ENCODE measurements around the gene ZNF816.
A peak's percentile ranks its signal among the peaks of the same experiment; 100 is the strongest.

Gene ZNF816

GRCh38 chr19:52961981-52962380 is 700 bp downstream of the ZNF816 start:
- H3K27ac ChIP-seq (ENCODE audit: low read depth, low read length), result peak overlapping the region; percentile 49
- H3K9ac ChIP-seq (ENCODE audit: low read length), result peak overlapping the region; percentile 79
- peak overlapping the region; percentile 6 for H2AFZ ChIP-seq (ENCODE audit: insufficient read depth, low read length, poor library complexity)
- no CpG with 5 or more reads among the region's 5 CpGs for WGBS (ENCODE audit: extremely low coverage, insufficient coverage, insufficient read length)
- peak overlapping the region; percentile 16 for H3K18ac ChIP-seq (ENCODE audit: low read length)
- peak overlapping the region; percentile 14 for H2BK5ac ChIP-seq (ENCODE audit: low read depth, low read length, poor library complexity)
- peak overlapping the region; percentile 15 for H2AK5ac ChIP-seq (ENCODE audit: low read length)
- H3K27me3 ChIP-seq (ENCODE audit: insufficient read depth, low read length), result no peaks in the 10 kb centered on the region
- H3K4me3 ChIP-seq (ENCODE audit: low read depth, low read length), result peak overlapping the region; percentile 86
- H3K36me3 ChIP-seq (ENCODE audit: control insufficient read depth in 1 of 2, insufficient read depth in 2 of 2, low read length in 2 of 2), result peaks cover 23 to 32% of the 10 kb centered on the region in 2 experiments
- H3K79me1 ChIP-seq (ENCODE audit: low read length), result peaks cover 9% of the 10 kb centered on the region
- H3K4me1 ChIP-seq (ENCODE audit: control insufficient read depth in 1 of 2, insufficient read depth in 2 of 2, low read length in 2 of 2), result peaks cover 3 to 5% of the 10 kb centered on the region in 2 experiments
- H2BK12ac ChIP-seq (ENCODE audit: low read length), result no peak overlapping the region
- H3K79me2 ChIP-seq (ENCODE audit: control insufficient read depth, insufficient read depth, low read length, poor library complexity), result peaks cover 10% of the 10 kb centered on the region
- no peak overlapping the region for H2BK120ac ChIP-seq (ENCODE audit: insufficient read depth, low read length, poor library complexity)
- peak overlapping the region; percentile 5 for H4K12ac ChIP-seq (ENCODE audit: low read depth, low read length)
- peak in 1 of 2 donors; percentile 18 for DNase-seq
- peak overlapping the region; percentile 40 for H4K8ac ChIP-seq (ENCODE audit: low read depth, low read length)
- H3K23ac ChIP-seq (ENCODE audit: low read length), result no peak overlapping the region
- H4K91ac ChIP-seq (ENCODE audit: low read depth, low read length), result peak overlapping the region; percentile 86
- peaks cover 7% of the 10 kb centered on the region for H3K9me3 ChIP-seq (ENCODE audit: insufficient read depth, low read depth, low read length)
- peak overlapping the region; percentile 78 for H3K4ac ChIP-seq (ENCODE audit: low read depth, low read length)
- H3K14ac ChIP-seq (ENCODE audit: low read length), result peak overlapping the region; percentile 52
- peak overlapping the region; percentile 85 for H3K4me2 ChIP-seq (ENCODE audit: low read length)

GRCh38 chr19:52959613-52960295 is 2.9 kb downstream of the ZNF816 start:
- Histone ChIP-seq H3K79me2 (ENCODE audit: control insufficient read depth, insufficient read depth, low read length, poor library complexity) (peaks cover 10% of the 10 kb centered on the region), H3K4me2 (ENCODE audit: low read length) (no peak overlapping the region), H3K14ac (ENCODE audit: low read length) (no peak overlapping the region)

GRCh38 chr19:52957591-52957990 is 5.1 kb downstream of the ZNF816 start:
- no peak for DNase-seq
- Histone ChIP-seq H3K18ac (ENCODE audit: low read length) (no peak overlapping the region), H2BK12ac (ENCODE audit: low read length) (no peak overlapping the region), H3K27ac (ENCODE audit: low read depth, low read length) (no peak overlapping the region), H3K79me2 (ENCODE audit: control insufficient read depth, insufficient read depth, low read length, poor library complexity) (peaks cover 8% of the 10 kb centered on the region), H3K4me2 (ENCODE audit: low read length) (no peak overlapping the region), H3K36me3 (ENCODE audit: control insufficient read depth in 1 of 2, insufficient read depth in 2 of 2, low read length in 2 of 2) (peaks cover 47 to 60% of the 10 kb centered on the region in 2 experiments), H3K14ac (ENCODE audit: low read length) (no peak overlapping the region), H3K4me1 (ENCODE audit: control insufficient read depth in 1 of 2, insufficient read depth in 2 of 2, low read length in 2 of 2) (peaks cover 0 to 5% of the 10 kb centered on the region in 2 experiments), H3K4ac (ENCODE audit: low read depth, low read length) (no peak overlapping the region), H2AK5ac (ENCODE audit: low read length) (no peak overlapping the region), H3K23ac (ENCODE audit: low read length) (no peak overlapping the region), H3K9me3 (ENCODE audit: insufficient read depth, low read depth, low read length) (peaks cover 16% of the 10 kb centered on the region), H2BK120ac (ENCODE audit: insufficient read depth, low read length, poor library complexity) (no peak overlapping the region), H4K8ac (ENCODE audit: low read depth, low read length) (no peak overlapping the region), H4K91ac (ENCODE audit: low read depth, low read length) (no peak overlapping the region), H2AFZ (ENCODE audit: insufficient read depth, low read length, poor library complexity) (no peak overlapping the region), H3K27me3 (ENCODE audit: insufficient read depth, low read length) (no peaks in the 10 kb centered on the region), H2BK5ac (ENCODE audit: low read depth, low read length, poor library complexity) (no peak overlapping the region), H3K4me3 (ENCODE audit: low read depth, low read length) (no peak overlapping the region), H3K79me1 (ENCODE audit: low read length) (peaks cover 4% of the 10 kb centered on the region), H4K12ac (ENCODE audit: low read depth, low read length) (no peak overlapping the region), H3K9ac (ENCODE audit: low read length) (no peak overlapping the region)
- no CpG with 5 or more reads among the region's 8 CpGs for WGBS (ENCODE audit: extremely low coverage, insufficient coverage, insufficient read length)

More at GRCh38 chr19:52959613-52960295, 2.9 kb downstream of the ZNF816 start:
- H3K4ac ChIP-seq (ENCODE audit: low read depth, low read length), result no peak overlapping the region
- no peak overlapping the region for H4K8ac ChIP-seq (ENCODE audit: low read depth, low read length)
- H3K36me3 ChIP-seq (ENCODE audit: control insufficient read depth in 1 of 2, insufficient read depth in 2 of 2, low read length in 2 of 2), result peaks cover 36 to 49% of the 10 kb centered on the region in 2 experiments
- H3K23ac ChIP-seq (ENCODE audit: low read length), result no peak overlapping the region
- no CpG with 5 or more reads among the region's 11 CpGs for WGBS (ENCODE audit: extremely low coverage, insufficient coverage, insufficient read length)
- H2BK12ac ChIP-seq (ENCODE audit: low read length), result no peak overlapping the region
- DNase-seq, result no peak
- peaks cover 3 to 5% of the 10 kb centered on the region in 2 experiments for H3K4me1 ChIP-seq (ENCODE audit: control insufficient read depth in 1 of 2, insufficient read depth in 2 of 2, low read length in 2 of 2)
- no peak overlapping the region for H2BK5ac ChIP-seq (ENCODE audit: low read depth, low read length, poor library complexity)
- H3K79me1 ChIP-seq (ENCODE audit: low read length), result peaks cover 9% of the 10 kb centered on the region
- H2BK120ac ChIP-seq (ENCODE audit: insufficient read depth, low read length, poor library complexity), result no peak overlapping the region
- H3K9ac ChIP-seq (ENCODE audit: low read length), result no peak overlapping the region
- H2AK5ac ChIP-seq (ENCODE audit: low read length), result no peak overlapping the region
- H3K9me3 ChIP-seq (ENCODE audit: insufficient read depth, low read depth, low read length), result peaks cover 11% of the 10 kb centered on the region
- H4K12ac ChIP-seq (ENCODE audit: low read depth, low read length), result no peak overlapping the region
- H3K4me3 ChIP-seq (ENCODE audit: low read depth, low read length), result no peak overlapping the region
- no peak overlapping the region for H4K91ac ChIP-seq (ENCODE audit: low read depth, low read length)
- no peak overlapping the region for H3K18ac ChIP-seq (ENCODE audit: low read length)
- H3K27me3 ChIP-seq (ENCODE audit: insufficient read depth, low read length), result no peaks in the 10 kb centered on the region
- no peak overlapping the region for H3K27ac ChIP-seq (ENCODE audit: low read depth, low read length)
- no peak overlapping the region for H2AFZ ChIP-seq (ENCODE audit: insufficient read depth, low read length, poor library complexity)

GRCh38 chr19:52956917-52957316 is 5.8 kb downstream of the ZNF816 start:
- no CpG with 5 or more reads among the region's 10 CpGs for WGBS (ENCODE audit: extremely low coverage, insufficient coverage, insufficient read length)

More at GRCh38 chr19:52956917-52957316, 5.8 kb downstream of the ZNF816 start:
- H3K4me2 ChIP-seq (ENCODE audit: low read length), result no peak overlapping the region
- peaks cover 49 to 67% of the 10 kb centered on the region in 2 experiments for H3K36me3 ChIP-seq (ENCODE audit: control insufficient read depth in 1 of 2, insufficient read depth in 2 of 2, low read length in 2 of 2)
- H3K18ac ChIP-seq (ENCODE audit: low read length), result no peak overlapping the region
- no peak overlapping the region for H2AFZ ChIP-seq (ENCODE audit: insufficient read depth, low read length, poor library complexity)
- H2AK5ac ChIP-seq (ENCODE audit: low read length), result no peak overlapping the region
- H3K4ac ChIP-seq (ENCODE audit: low read depth, low read length), result no peak overlapping the region
- no peak overlapping the region for H4K8ac ChIP-seq (ENCODE audit: low read depth, low read length)
- no peak overlapping the region for H4K12ac ChIP-seq (ENCODE audit: low read depth, low read length)
- no peak overlapping the region for H4K91ac ChIP-seq (ENCODE audit: low read depth, low read length)
- H3K9ac ChIP-seq (ENCODE audit: low read length), result no peak overlapping the region
- no peak overlapping the region for H3K23ac ChIP-seq (ENCODE audit: low read length)
- H2BK120ac ChIP-seq (ENCODE audit: insufficient read depth, low read length, poor library complexity), result no peak overlapping the region
- H3K79me1 ChIP-seq (ENCODE audit: low read length), result no peaks in the 10 kb centered on the region
- H3K27me3 ChIP-seq (ENCODE audit: insufficient read depth, low read length), result no peaks in the 10 kb centered on the region
- no peak overlapping the region for H3K4me3 ChIP-seq (ENCODE audit: low read depth, low read length)
- no peak overlapping the region for H2BK5ac ChIP-seq (ENCODE audit: low read depth, low read length, poor library complexity)
- H2BK12ac ChIP-seq (ENCODE audit: low read length), result no peak overlapping the region
- peaks cover 17% of the 10 kb centered on the region for H3K9me3 ChIP-seq (ENCODE audit: insufficient read depth, low read depth, low read length)
- H3K79me2 ChIP-seq (ENCODE audit: control insufficient read depth, insufficient read depth, low read length, poor library complexity), result peaks cover 3% of the 10 kb centered on the region
- H3K27ac ChIP-seq (ENCODE audit: low read depth, low read length), result no peak overlapping the region
- H3K14ac ChIP-seq (ENCODE audit: low read length), result no peak overlapping the region
- no peak for DNase-seq
- peaks cover 0 to 5% of the 10 kb centered on the region in 2 experiments for H3K4me1 ChIP-seq (ENCODE audit: control insufficient read depth in 1 of 2, insufficient read depth in 2 of 2, low read length in 2 of 2)
